HG03066 (cell line): ENCODE results near the gene ICOS.
"Not testable (repeated sequence)": the region's sequence is repeated elsewhere in the genome, so short reads cannot be mapped to it uniquely, and the experiment has no call there.

Source experiments
- ATAC-seq: cut with Tn5 transposase; IDR thresholded peaks from one replicate; pipeline ENCODE4 v1.9.1; 2021; ENCODE audit warnings: low read depth; ENCODE audit not compliant: unreplicated experiment

Gene ICOS

DNA sequence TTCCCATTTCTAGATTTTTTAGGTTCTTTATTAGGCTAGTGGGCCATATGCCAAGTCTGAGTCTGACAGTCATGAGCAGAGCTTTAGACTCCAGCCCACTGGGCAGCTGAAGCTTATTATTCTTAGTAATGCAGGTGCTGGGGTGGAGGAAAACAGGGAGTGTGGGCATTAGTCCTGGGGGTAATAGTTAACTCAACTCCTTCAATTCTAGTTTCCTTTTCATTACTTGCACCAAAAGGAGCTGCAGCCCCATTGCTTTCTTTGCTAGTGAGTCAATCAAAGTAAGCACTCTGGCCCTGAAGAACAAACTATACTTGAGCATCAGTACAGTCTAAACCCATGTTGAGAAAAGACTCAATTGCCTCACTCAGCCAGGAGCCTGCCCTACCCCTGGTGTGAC, 35.5 kb downstream of the ICOS start:
- peak; percentile 62 for ATAC-seq

DNA sequence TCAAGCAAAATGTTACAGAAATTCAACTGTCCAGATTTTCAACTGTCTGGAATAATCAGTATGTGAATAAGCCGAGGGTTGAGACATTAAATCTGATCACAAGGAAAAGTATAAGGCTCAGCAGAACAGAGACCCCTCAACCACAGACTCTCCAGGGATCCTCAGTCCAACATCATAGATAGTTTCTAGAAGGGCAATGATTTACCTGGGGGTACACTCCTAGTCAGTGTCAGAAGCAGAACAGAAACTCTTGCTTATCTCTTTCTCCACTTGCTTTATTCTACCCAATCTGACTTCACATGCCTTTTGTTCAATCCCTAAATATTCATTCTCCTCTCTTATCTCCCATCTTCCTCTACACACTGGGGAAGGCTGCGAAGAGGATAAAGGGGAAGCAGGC, 36.4 kb downstream of the ICOS start:
- peak; percentile 65 for ATAC-seq

DNA sequence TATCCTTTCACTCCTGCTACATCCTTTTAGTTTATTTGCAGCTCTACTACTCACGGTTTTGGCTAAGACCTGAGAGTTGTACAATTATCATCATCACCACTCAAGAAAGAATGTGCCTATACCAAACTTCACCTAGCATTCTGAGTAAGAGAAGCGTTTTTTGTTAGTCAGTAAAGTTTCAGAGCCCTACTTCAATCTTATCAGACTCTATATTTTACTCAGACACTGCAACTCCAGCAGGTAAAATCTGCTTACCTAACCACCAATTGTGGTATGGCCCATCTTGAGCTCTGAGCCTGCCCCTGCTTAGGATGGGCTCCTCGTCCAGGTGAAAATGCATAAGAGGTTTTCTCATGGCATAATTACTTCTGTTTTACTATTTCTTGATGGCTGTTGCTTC, 37.1 kb downstream of the ICOS start:
- peak; percentile 9 for ATAC-seq

DNA sequence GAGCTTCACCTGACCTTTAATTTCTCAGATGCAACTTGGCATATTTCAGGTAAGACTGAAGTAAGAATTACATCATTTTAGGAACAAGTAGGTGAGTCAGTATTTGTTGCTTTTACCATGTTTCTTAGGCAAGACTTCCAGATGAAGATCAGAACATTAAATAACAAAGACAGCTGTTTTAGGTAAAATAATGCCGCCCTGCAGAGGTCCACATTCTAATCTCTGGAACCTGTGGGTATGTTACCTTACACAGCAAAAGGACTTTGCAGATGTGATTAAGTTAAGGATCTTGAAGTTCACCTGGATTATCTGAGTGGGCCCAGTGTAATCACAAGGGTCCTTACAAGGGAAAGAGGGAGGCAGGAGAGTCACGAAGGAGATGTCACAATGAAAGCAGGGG, 39.3 kb downstream of the ICOS start:
- ATAC-seq: no peak

DNA sequence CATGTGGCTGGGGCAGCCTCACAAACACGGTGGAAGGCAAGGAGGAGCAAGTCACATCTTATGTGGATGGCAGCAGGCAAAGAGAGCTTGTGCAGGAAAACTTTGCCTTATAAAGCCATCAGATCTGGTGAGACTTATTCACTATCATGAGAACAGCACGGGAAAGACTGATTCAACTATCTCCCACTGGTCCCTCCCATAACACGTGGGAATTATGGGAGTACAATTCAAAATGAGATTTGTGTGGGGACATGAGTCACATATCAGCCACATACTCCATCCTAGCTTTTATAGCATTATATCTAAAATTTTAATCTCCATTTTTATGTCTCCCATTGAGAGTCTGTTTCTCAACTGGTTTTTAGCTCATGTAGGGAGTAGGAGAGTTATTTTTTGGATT, 45.7 kb downstream of the ICOS start:
- no peak for ATAC-seq

DNA sequence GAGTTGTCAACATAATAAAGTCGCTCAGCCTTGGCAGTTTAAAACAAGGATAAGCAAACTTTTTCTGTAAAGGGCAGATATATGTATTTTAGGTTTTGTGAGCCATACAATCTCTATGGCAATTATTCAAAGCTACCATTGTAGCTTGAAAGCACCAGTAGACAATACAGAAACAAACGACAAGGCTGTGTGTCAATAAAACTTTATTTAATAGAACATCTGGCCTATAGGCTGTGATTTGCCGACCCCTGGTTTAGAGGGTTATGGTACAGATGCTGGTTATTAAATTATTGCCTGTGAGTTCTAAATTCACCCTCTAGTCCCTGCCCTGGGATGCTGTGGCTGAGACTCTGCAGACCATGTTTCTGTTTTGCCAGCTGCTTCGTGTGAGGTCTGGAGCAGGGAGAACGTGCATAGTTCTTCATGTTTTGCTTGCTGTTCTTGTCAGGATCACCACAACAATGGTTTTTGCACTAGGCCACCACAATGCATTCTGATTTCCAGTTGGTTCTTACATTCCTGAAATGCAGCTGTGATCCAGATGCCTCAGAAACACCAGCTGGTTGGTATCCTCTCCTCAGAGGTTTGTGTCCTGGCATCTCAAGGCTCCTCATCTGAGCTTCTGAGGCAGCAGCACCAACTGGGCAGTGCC, 46.6 kb downstream of the ICOS start:
- no peak for ATAC-seq

DNA sequence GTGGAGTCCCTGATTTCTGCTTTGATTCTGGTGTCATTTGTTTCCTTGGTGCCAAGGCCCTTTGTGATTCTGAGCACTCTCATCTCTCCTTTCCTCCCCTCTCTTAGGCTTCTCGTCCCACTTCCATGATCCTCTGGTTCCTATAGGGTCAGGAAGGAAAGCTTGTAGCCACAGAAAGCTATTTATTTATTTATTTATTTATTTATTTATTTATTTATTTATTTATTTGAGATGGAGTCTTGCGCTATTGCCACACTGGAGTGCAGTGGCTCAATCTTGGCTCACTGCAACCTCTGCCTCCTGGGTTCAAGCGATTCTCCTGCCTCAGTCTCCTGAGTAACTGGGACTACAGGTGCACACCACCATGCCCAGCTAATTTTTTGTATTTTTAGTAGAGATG, 49.4 kb downstream of the ICOS start:
- not testable (repeated sequence) for ATAC-seq

DNA sequence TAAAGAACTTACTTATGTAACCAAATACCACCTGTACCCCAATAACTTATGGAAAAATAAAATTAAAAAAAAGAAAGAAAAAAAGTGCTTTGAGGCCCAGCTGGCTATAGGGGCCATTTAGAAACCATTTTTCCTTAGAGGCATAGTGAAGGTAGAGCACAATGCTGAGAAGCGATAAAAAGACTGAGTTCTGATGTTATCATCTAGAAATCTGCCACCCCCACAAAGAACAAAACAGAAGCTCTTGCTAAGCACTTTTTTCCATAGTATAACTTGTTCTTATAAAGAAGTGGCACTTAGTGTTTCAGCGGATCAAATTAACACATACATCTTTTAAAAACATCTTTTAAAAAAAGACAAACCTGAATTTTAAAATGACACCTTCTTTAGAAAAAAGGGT, 51.4 kb downstream of the ICOS start:
- ATAC-seq: no peak

DNA sequence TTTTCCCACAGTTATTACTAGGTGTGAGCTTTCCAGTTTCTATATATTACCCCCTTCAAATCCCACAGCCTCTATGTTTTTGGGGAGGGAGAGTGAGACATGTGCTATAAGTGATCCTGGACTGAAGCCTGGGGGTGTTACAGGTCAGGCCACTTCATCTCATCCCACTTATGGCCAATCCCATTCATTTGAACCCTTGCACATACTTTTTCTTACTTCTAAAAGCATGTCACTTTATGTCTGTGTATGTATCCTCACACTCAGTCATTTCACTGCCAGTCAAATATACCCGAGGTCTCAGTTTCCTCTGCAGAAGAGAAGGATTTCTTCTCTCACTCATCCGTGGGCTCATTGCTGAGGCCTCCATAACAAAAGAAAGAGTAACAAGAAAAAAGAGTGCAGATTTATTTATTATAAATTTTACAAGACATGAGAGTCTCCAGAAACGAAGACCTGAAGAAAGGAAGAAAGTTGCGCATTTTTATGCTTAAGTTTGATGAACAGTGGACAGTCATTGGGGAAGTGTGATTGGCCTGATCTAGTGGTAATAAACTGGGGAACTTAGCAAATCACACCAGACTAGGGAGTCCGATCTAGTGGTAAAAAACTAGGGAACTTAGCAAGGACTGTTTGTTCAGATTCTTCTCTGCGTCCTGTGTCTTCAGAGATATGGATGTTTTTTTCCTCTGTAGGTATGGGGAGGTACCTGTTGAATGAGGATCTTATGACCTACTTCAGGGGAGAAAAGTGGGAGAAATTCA, 52.1 kb downstream of the ICOS start:
- no peak for ATAC-seq

DNA sequence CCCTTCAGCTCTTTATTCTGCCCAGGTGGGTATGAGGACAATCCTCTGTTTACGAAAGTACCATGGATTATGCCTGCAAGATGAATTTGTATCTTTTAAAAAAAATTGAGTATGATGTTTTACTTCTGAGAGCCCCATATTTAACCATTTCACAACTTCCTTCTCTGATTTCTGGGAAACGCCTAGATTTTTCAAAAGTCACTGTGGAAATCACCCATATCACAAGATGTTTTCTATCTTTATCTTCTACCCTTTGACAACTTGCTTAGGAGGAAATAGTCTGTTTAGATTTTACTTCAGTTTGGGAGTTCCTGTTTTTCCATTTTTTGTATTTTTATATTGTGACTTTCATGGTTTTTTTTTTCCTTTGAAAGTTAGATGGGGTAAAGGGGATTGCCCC, 53.0 kb downstream of the ICOS start:
- ATAC-seq: no peak

DNA sequence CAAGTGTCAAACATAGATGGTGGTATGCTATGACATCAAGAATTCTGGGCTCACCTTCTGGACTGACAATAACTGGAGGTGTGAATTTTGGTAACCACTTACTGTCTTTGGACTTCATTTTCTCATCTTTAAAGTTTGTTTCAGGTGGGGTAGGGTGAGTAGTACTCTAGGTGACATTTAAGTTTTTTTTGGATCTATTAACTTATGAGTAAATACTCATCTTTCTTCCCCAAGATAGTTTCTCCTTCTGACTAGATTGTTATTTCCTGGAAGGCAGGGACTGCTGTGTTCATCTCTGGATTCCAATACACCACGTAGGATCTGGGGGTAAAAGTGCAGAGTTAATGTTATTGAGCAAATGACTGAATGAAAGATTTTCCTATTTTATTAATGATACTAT, 55.9 kb downstream of the ICOS start:
- ATAC-seq: no peak

DNA sequence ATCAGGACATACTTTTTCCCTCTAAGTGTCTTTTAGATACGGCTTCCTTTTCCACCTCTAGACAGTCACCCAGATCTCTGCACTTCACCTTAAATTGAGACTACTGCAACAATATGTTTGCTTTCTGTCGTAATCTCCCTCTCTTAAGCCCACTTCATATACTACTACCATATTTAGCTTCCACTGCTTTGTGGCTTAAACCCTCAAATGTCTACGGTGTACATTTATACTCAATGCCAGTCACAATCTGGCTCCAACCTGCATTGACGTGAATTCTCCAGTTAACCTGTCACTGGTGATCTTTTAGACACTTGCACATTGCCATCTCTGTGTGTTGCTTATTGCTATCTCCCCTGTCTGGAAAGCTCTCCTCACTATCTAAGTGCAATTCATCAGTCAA, 56.4 kb downstream of the ICOS start:
- ATAC-seq: no peak

DNA sequence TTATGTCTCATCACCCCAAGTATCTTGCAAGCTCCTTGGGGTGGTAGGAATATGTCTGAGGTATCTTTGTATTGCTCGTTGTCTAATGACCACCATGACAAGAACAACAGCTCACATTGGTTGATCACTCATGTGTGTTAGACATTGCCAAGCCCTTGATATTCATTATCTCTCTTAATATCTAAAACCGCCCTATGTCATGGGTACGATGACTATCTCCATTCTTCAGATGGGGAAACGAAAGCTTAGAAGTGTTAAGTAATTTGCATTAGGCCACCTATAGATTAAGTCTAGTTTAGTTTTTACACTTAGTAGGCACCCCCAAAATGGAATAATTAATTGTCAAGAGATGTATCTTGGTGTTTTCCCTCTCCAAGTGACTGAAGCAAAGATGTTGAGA, 57.0 kb downstream of the ICOS start:
- no peak for ATAC-seq

DNA sequence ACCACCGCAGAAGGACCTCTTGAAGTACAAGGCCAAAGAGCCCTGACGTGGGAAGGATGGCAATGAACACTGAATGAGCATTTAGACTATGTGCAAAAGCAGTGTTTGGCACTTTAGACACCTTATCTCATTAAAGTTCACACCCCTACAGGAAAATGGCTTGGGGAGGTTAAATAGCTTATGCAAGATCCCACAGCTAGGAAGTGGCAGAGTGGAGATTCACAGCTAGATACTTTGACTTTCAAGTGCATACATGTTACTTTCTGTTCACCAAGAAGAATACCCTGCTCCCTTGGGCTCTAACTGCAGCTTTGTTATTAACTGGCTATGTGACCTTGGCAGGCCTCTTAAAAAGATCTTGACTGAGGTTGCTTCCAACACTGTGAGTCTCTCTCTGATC, 58.2 kb downstream of the ICOS start:
- no peak for ATAC-seq

DNA sequence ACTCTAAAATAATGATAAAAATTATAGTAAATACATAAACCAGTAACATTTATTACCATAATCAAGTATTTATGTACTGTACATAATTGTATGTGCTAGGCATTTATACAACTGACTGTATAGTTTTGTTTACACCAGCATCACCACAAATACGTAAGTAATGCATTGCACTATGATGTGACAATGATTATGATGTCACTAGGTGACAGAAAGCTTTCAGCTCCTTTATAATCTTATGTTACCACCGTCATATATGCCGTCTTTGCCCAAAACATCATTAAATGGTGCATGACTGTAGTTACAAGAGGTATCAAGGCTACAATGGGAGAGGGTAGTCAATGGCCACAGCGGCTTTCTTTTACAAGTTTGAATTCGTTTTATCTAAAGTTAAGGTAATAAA, 60.1 kb downstream of the ICOS start:
- ATAC-seq: no peak

DNA sequence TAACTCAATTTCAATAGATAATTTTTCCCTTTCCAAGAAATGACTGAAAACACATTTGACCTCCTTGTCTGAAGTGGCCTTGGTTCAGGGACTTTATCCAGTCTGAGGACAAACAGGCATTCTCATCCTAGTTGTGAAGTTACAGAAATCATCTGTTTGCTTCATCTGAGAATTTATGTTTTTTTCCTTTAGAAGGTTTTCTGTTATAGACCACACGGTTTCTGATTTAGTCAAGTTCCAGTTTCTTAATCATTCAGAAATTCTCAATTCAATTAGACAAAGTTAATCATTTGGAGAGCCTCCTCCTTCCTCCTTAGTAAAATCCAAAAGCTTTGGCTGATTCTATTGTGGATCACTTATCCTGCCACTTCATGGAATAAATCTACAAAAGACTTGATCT, 60.9 kb downstream of the ICOS start:
- peak; percentile 50 for ATAC-seq

DNA sequence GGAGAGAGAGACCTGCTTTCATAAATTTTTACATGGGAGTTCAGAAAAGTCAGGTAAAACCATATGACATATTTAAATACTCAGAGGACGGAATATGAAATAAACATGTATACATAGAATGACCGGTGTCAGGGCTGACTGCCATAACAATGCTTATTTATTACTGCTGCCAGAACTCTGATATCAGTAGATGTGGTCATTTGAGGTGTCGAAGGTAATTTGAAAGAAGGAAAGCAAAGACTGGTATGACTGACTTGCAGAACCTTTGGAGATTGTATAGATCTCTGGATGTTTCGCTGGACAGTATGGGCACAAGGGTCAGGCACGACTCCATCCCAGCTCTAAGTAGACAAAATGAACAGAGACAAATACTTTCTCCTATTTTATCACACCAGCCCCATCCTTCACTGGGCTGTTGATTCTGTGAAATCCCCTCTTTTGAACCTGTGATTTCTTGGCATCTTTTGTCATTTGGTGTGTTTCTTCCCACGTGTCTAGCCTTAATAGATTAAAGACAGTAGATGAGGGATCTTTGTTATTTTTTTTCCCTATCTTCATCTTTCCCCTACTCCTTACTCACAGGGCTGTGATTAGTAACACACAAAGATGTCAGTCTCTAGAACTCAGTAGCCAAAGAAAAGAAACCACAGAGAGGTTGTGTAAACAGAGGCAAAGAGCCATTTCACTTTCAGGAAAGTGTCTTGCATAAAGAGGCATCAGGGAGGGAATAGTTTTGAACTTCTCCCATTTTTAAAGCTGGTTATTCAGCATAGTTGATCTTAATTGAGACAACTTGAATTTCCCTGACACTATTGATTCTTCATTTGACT, 61.6 kb downstream of the ICOS start:
- ATAC-seq: no peak

DNA sequence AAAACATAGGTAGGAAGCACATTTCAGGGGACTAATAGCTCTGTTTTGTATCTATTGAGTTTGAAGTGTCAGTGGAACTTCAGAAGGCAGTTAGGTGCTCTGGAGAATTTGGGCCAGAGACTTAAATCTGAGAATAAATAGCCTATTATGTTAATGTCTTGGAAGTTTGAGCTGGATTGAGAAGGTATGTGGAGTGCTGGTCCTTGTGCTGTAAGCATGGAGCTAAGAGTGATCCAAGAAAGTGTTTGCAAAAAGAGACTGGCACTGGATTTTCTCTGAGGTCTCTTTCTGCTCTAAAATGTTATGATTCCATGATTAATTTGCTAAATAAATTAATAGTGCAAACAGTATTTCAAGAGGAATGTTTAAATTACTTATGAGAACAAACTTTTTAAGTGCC, 63.3 kb downstream of the ICOS start:
- ATAC-seq: no peak

DNA sequence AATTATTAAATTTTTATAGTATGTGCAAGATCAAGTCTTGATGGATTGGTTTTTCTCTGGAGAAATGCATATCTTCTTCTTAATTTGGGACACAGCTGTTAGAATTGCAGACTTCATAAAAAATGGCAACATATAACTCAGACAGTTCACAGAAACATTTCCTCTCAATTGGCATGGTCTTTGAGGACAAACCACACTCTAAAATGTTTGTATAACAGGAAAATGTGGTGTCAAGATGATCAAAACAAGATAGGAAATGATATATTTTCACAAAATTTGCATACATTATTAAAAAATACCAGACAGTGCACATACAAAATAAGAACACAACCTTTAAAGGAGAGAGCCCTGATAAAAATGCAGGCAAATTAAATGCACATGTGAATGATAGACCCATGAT, 63.9 kb downstream of the ICOS start:
- no peak for ATAC-seq

DNA sequence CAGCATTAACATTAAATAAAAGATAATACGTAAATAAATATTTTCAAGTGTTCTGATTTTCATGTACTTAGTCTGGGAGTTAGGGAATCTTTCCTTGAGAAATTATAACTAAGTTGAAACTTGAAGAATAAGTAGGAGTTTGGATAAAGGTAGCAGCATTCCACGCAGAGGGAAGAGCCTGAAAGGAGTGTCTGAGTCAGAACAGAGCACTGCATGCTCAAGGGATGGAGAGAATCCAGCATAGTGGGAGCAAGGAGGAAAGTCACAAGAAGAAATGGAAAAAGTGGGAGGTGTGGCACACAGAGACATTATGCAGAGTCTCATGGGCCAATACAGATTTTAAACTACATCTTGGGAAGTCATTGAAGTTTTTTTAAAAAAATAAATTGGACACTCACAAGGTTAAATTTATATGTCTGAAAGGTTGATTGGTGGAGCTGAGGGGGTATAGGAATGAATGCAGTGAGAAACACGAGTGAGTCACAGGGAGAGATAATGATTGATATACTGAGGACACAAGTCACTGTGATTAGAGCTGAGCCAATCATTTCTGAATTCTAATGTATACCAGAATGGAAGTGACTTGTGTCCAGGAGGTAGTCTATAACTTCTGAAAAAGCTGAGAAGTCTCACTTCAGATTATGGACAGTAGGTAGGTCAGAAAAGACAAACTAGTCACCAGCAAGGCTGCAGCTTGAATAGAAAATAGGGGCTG, 66.9 kb downstream of the ICOS start:
- no peak for ATAC-seq

DNA sequence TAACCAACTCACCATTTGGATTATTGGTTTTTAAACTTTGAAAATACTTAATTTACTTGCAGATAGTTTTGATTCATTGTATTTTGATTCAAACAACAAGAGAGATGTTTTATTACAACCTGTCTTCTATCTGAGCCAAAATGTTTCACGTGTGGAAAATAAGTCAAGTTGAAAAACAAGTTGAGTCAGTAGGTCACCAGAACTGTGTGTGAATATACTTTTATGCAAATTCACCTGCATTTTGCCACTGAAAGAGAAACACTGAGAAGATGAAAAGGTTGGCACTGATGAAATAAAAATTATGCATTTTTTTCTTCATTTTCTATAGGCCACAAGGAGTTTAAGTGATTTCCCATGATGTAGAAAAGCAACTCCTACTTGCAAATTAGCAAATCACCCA, 68.3 kb downstream of the ICOS start:
- no peak for ATAC-seq
